A673 (cell line): ENCODE results near the gene GMPR. TPM values are rescaled to one million over a fixed set of nuclear protein-coding genes. Genes with fewer than 3 reads are reported as not detected.
A peak's percentile ranks its signal among the peaks of the same experiment; 100 is the strongest.

Experiments
- BruUV-seq: library from RNA; stranded (reverse); fragments of 400-500 nt; replicated peaks from 2 replicates; lab custom pipeline; 2021; lab: Mats Ljungman, UMichigan
- CTCF ChIA-PET: fragments of 300-600 bp; sonication (Branson Sonifier 250); formaldehyde crosslinking; loops from one replicate; lab custom pipeline; 2022; ENCODE audit warnings: antibody characterized with exemption; lab: Charles Lee
- POLR2A ChIA-PET: fragments of 300-600 bp; sonication (Branson Sonifier 250); formaldehyde crosslinking; loops from one replicate; lab custom pipeline; 2022; ENCODE audit warnings: antibody characterized with exemption; ENCODE audit not compliant: low non-redundant PET; lab: Charles Lee
- DNase-seq: peaks from one replicate; pipeline ENCODE4 v3.0.0-alpha.2; 2015; ENCODE audit warnings: low spot score
- H3K27ac ChIP-seq: fragments of 200-600 bp; sonication (generic); 2 replicates; pipeline ENCODE4 v1.5.1; 2016; ENCODE audit warnings: mixed run types, low read depth, mild to moderate bottlenecking, mixed read lengths, antibody characterized with exemption, low read length; ENCODE audit not compliant: poor library complexity, severe bottlenecking
- H3K27me3 ChIP-seq: fragments of 200-600 bp; sonication (generic); replicated peaks from 2 replicates; pipeline ENCODE4 v1.6.1; 2017; ENCODE audit warnings: mixed run types, low read depth, mild to moderate bottlenecking, mixed read lengths, antibody characterized with exemption, low read length; ENCODE audit not compliant: insufficient read depth, poor library complexity
- H3K36me3 ChIP-seq: fragments of 200-600 bp; sonication (generic); 2 replicates; pipeline ENCODE4 v1.6.1; 2016; ENCODE audit warnings: mixed run types, mild to moderate bottlenecking, mixed read lengths, antibody characterized with exemption, low read length; ENCODE audit not compliant: insufficient read depth, poor library complexity, severe bottlenecking
- H3K4me1 ChIP-seq: fragments of 200-600 bp; sonication (generic); 2 replicates; pipeline ENCODE4 v1.6.1; 2017; ENCODE audit warnings: mixed run types, mild to moderate bottlenecking, mixed read lengths, antibody characterized with exemption, low read length; ENCODE audit not compliant: insufficient read depth, poor library complexity, severe bottlenecking
- H3K4me3 ChIP-seq: fragments of 200-600 bp; sonication (generic); 2 replicates; pipeline ENCODE4 v1.5.1; 2016; ENCODE audit warnings: low read depth, mixed run types, mild to moderate bottlenecking, mixed read lengths, low read length; ENCODE audit not compliant: poor library complexity, severe bottlenecking
- H3K9me3 ChIP-seq: fragments of 200-600 bp; sonication (generic); 2 replicates; pipeline ENCODE4 v1.6.1; 2016; ENCODE audit warnings: mixed run types, low read depth, mild to moderate bottlenecking, mixed read lengths, antibody characterized with exemption, low read length; ENCODE audit not compliant: poor library complexity, severe bottlenecking
- CTCF ChIP-seq: fragments of 300-800, 200-600 bp; sonication (generic); conservative IDR thresholded peaks from 2 replicates; pipeline ENCODE4 v1.5.1; 2017; ENCODE audit warnings: low read depth, mild to moderate bottlenecking, antibody characterized with exemption, low read length, moderate library complexity, mixed read lengths
- EZH2 ChIP-seq: fragments of 200-600 bp; sonication (generic); IDR thresholded peaks from 2 replicates; pipeline ENCODE4 v1.6.1; 2017; ENCODE audit warnings: borderline replicate concordance, low read depth, mild to moderate bottlenecking, mixed read lengths, antibody characterized with exemption, low read length; ENCODE audit not compliant: poor library complexity, severe bottlenecking
- intact Hi-C: fragments of 100-400 bp; cut with micrococcal nuclease; formaldehyde crosslinking; loops from one replicate; pipeline ENCODE4 v1.10.0; 2022; ENCODE audit not compliant: unreplicated experiment
- total RNA-seq: library from RNA; stranded (reverse); gene quantifications from 2 replicates; pipeline ENCODE4 v1.2.3, GENCODE V29; 2021

Gene GMPR
- total RNA-seq, 1 experiment from 2014 or later, result 0.32 TPM

GRCh38 chr6:16321341-16321710 is 82.9 kb downstream of the GMPR start:
- intact Hi-C loops, result no loop called here
- CTCF ChIA-PET, result no interaction called here
- H3K36me3 ChIP-seq, result no peaks in the 10 kb centered on the region
- peak overlapping the region; percentile 72 for H3K27ac ChIP-seq
- H3K4me1 ChIP-seq, result peaks cover 54% of the 10 kb centered on the region
- H3K27me3 ChIP-seq, result no peaks in the 10 kb centered on the region
- no peak overlapping the region for H3K4me3 ChIP-seq
- DNase-seq, result no peak
- no peaks in the 10 kb centered on the region for H3K9me3 ChIP-seq
- TF ChIP-seq CTCF (no peak), EZH2 (no peak)
- POLR2A ChIA-PET, result no interaction called here
- BruUV-seq, result no TSS peak

GRCh38 chr6:16321826-16322225 is 83.4 kb downstream of the GMPR start:
- H3K4me1 ChIP-seq, result peaks cover 52% of the 10 kb centered on the region
- H3K27me3 ChIP-seq, result no peaks in the 10 kb centered on the region
- POLR2A ChIA-PET, result no interaction called here
- H3K36me3 ChIP-seq, result no peaks in the 10 kb centered on the region
- BruUV-seq, result no TSS peak
- CTCF ChIA-PET, result interaction anchor here (1.5 kb wide), 1 partner anchor 36 kb away, joined by 4 read pairs; no protein-coding TSS in a partner anchor
- no peaks in the 10 kb centered on the region for H3K9me3 ChIP-seq
- intact Hi-C loops, result no loop called here
- TF ChIP-seq CTCF (no peak), EZH2 (no peak)
- no peak for DNase-seq
- no peak overlapping the region for H3K4me3 ChIP-seq
- H3K27ac ChIP-seq, result no peak overlapping the region

GRCh38 chr6:16322666-16323312 is 84.4 kb downstream of the GMPR start:
- H3K9me3 ChIP-seq, result no peaks in the 10 kb centered on the region
- peak; percentile 86 for DNase-seq
- H3K27me3 ChIP-seq, result no peaks in the 10 kb centered on the region
- intact Hi-C loops, result no loop called here
- no peaks in the 10 kb centered on the region for H3K36me3 ChIP-seq
- H3K4me1 ChIP-seq, result peaks cover 45% of the 10 kb centered on the region
- H3K27ac ChIP-seq, result peak overlapping the region; percentile 31
- ChIA-PET CTCF (interaction anchor here (1.3 to 1.5 kb wide), 2 partner anchors 9 to 37 kb away, joined by 4 to 8 read pairs; no protein-coding TSS in a partner anchor), POLR2A (no interaction called here)
- TF ChIP-seq EZH2 (no peak), CTCF (no peak)
- BruUV-seq, result no TSS peak
- no peak overlapping the region for H3K4me3 ChIP-seq
